Smooth muscle cell (in vitro differentiated cells): ENCODE data around the gene SLC39A10. TPM values are rescaled to one million over a fixed set of nuclear protein-coding genes. Genes with fewer than 3 reads are reported as not detected.

Source experiments
- DNase-seq: peaks from one replicate; lab custom pipeline; 2025; ENCODE audit not compliant: unreplicated experiment; lab: John Stamatoyannopoulos, UW
- H2AFZ ChIP-seq: fragments of 200-600 bp; sonication (generic); 2 replicates; pipeline ENCODE4 v1.6.0; 2016; ENCODE audit warnings: antibody characterized with exemption, low read depth, mild to moderate bottlenecking
- H3F3A ChIP-seq: fragments of 200-600 bp; sonication (generic); 2 replicates; pipeline ENCODE4 v1.6.0; 2017; ENCODE audit warnings: antibody characterized with exemption, low read depth
- H3K27ac ChIP-seq: fragments of 200-600 bp; sonication (generic); 2 replicates; pipeline ENCODE4 v1.5.1; 2016; ENCODE audit warnings: low read depth, mild to moderate bottlenecking
- H3K27me3 ChIP-seq: fragments of 200-600 bp; sonication (generic); 2 replicates; pipeline ENCODE4 v1.6.1; 2016; ENCODE audit warnings: low read depth, mild to moderate bottlenecking
- H3K36me3 ChIP-seq: fragments of 200-600 bp; sonication (generic); 2 replicates; pipeline ENCODE4 v1.5.1; 2016; ENCODE audit warnings: low read depth
- H3K4me1 ChIP-seq: fragments of 200-600 bp; sonication (generic); 2 replicates; pipeline ENCODE4 v1.5.1; 2016; ENCODE audit warnings: low read depth
- H3K4me2 ChIP-seq: fragments of 200-600 bp; sonication (generic); 2 replicates; pipeline ENCODE4 v1.6.0; 2016; ENCODE audit warnings: mild to moderate bottlenecking
- H3K4me3 ChIP-seq: fragments of 200-600 bp; sonication (generic); 2 replicates; pipeline ENCODE4 v1.5.1; 2016; ENCODE audit warnings: mild to moderate bottlenecking
- H3K79me2 ChIP-seq: fragments of 200-600 bp; sonication (generic); 2 replicates; pipeline ENCODE4 v1.6.0; 2016; ENCODE audit warnings: low read depth, mild to moderate bottlenecking
- H3K9ac ChIP-seq: fragments of 200-600 bp; sonication (generic); 2 replicates; pipeline ENCODE4 v1.6.0; 2016; ENCODE audit warnings: low read depth
- H3K9me3 ChIP-seq: fragments of 200-600 bp; sonication (generic); replicated peaks from 2 replicates; pipeline ENCODE4 v1.5.1; 2016; ENCODE audit warnings: low read depth
- H4K20me1 ChIP-seq: fragments of 200-600 bp; sonication (generic); 2 replicates; pipeline ENCODE4 v1.6.0; 2016; ENCODE audit warnings: low read depth
- WGBS: methylation state at CpG from one replicate; pipeline ENCODE4 v1.1.7; 2016; ENCODE audit warnings: low lambda C conversion rate; 5-methylcytosine and 5-hydroxymethylcytosine counted together
- polyA plus RNA-seq: library from polyadenylated mRNA; unstranded; fragments of >200 nt; fragmentation: Nextera tagmentation; extraction: Ambion mirVana; gene quantifications from 2 replicates; pipeline ENCODE4 v1.2.1, GENCODE V29; 2016
- total RNA-seq: library from RNA; depleted of rRNA; stranded (reverse); fragments of >200 nt; gene quantifications from 2 replicates; pipeline ENCODE4 v1.2.3, GENCODE V29; 2014
- TF ChIP-seq, protein P1 (sequence below): fragments of 200-600 bp; sonication (generic); IDR thresholded peaks from 2 replicates; pipeline ENCODE4 v1.5.1; 2017; ENCODE audit warnings: borderline replicate concordance, mild to moderate bottlenecking, antibody characterized with exemption; ENCODE audit not compliant: insufficient read depth, poor library complexity, severe bottlenecking

The SLC39A10 gene, protein sequence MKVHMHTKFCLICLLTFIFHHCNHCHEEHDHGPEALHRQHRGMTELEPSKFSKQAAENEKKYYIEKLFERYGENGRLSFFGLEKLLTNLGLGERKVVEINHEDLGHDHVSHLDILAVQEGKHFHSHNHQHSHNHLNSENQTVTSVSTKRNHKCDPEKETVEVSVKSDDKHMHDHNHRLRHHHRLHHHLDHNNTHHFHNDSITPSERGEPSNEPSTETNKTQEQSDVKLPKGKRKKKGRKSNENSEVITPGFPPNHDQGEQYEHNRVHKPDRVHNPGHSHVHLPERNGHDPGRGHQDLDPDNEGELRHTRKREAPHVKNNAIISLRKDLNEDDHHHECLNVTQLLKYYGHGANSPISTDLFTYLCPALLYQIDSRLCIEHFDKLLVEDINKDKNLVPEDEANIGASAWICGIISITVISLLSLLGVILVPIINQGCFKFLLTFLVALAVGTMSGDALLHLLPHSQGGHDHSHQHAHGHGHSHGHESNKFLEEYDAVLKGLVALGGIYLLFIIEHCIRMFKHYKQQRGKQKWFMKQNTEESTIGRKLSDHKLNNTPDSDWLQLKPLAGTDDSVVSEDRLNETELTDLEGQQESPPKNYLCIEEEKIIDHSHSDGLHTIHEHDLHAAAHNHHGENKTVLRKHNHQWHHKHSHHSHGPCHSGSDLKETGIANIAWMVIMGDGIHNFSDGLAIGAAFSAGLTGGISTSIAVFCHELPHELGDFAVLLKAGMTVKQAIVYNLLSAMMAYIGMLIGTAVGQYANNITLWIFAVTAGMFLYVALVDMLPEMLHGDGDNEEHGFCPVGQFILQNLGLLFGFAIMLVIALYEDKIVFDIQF
- total RNA-seq, result 80.7 and 81.2 TPM in 2 replicates
- 15.6 and 33.8 TPM in 2 replicates for polyA plus RNA-seq

- no peaks in the 10 kb centered on the region for H3K36me3 ChIP-seq
- H3K79me2 ChIP-seq, result peaks cover 46% of the 10 kb centered on the region
- TF ChIP-seq, protein P1, sequence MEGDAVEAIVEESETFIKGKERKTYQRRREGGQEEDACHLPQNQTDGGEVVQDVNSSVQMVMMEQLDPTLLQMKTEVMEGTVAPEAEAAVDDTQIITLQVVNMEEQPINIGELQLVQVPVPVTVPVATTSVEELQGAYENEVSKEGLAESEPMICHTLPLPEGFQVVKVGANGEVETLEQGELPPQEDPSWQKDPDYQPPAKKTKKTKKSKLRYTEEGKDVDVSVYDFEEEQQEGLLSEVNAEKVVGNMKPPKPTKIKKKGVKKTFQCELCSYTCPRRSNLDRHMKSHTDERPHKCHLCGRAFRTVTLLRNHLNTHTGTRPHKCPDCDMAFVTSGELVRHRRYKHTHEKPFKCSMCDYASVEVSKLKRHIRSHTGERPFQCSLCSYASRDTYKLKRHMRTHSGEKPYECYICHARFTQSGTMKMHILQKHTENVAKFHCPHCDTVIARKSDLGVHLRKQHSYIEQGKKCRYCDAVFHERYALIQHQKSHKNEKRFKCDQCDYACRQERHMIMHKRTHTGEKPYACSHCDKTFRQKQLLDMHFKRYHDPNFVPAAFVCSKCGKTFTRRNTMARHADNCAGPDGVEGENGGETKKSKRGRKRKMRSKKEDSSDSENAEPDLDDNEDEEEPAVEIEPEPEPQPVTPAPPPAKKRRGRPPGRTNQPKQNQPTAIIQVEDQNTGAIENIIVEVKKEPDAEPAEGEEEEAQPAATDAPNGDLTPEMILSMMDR, result no peak
- no peaks in the 10 kb centered on the region for H3F3A ChIP-seq
- peak within 1 kb of the TSS; percentile 87 for H3K4me3 ChIP-seq
- WGBS, result 1% methylated on average over 65 of the region's 85 CpGs
- peaks cover 24% of the 10 kb centered on the region for H3K4me1 ChIP-seq
- peak; percentile 95 for DNase-seq
- H3K4me2 ChIP-seq, result peak within 1 kb of the TSS; percentile 84
- no peaks in the 10 kb centered on the region for H3K9me3 ChIP-seq
- no peaks in the 10 kb centered on the region for H3K27me3 ChIP-seq
- H3K9ac ChIP-seq, result peak within 1 kb of the TSS; percentile 96
- H2AFZ ChIP-seq, result peak within 1 kb of the TSS; percentile 54
- H3K27ac ChIP-seq, result peak within 1 kb of the TSS; percentile 92
- peaks cover 37% of the 10 kb centered on the region for H4K20me1 ChIP-seq
These were observed at the start of gene SLC39A10 for GRCh38 chr2:195656859-195657633. Gene SLC39A10, plus strand, starts transcription at chr2:195657226. Its CDS starts 22,817 bp downstream, at chr2:195680043.

- peak overlapping the region; percentile 71 for H2AFZ ChIP-seq
- no peaks in the 10 kb centered on the region for H3K36me3 ChIP-seq
- TF ChIP-seq, protein P1, result no peak
- H3K4me2 ChIP-seq, result no peak overlapping the region
- H3K79me2 ChIP-seq, result no peaks in the 10 kb centered on the region
- no peaks in the 10 kb centered on the region for H4K20me1 ChIP-seq
- H3K27me3 ChIP-seq, result no peaks in the 10 kb centered on the region
- WGBS, result 63% methylated on average over 7 of the region's 7 CpGs
- peaks cover 13% of the 10 kb centered on the region for H3K4me1 ChIP-seq
- no peak overlapping the region for H3K9ac ChIP-seq
- peak overlapping the region; percentile 45 for H3K27ac ChIP-seq
- DNase-seq, result no peak
- no peaks in the 10 kb centered on the region for H3K9me3 ChIP-seq
- H3K4me3 ChIP-seq, result no peak overlapping the region
- peaks cover 3% of the 10 kb centered on the region for H3F3A ChIP-seq
These were observed 48.1 kb upstream of the SLC39A10 start for GRCh38 chr2:195608768-195609454.

- no peak for DNase-seq
- Histone ChIP-seq H3K9me3 (no peaks in the 10 kb centered on the region), H4K20me1 (no peaks in the 10 kb centered on the region), H3K9ac (no peak overlapping the region), H3K4me3 (no peak overlapping the region), H3K79me2 (no peaks in the 10 kb centered on the region), H3K4me2 (no peak overlapping the region), H3K27me3 (no peaks in the 10 kb centered on the region), H3K27ac (no peak overlapping the region), H3F3A (peaks cover 11% of the 10 kb centered on the region), H3K4me1 (peaks cover 13% of the 10 kb centered on the region), H2AFZ (no peak overlapping the region), H3K36me3 (no peaks in the 10 kb centered on the region)
- TF ChIP-seq, protein P1, result no peak
These were observed 46.3 kb upstream of the SLC39A10 start for GRCh38 chr2:195610717-195611116.
